Nephron progenitor cell (in vitro differentiated cells): ENCODE data around the gene PON1.

Source experiments
- DNase-seq: peaks from one replicate; pipeline ENCODE4 v3.0.0; 2021
- H3K27ac Mint-ChIP-seq: 2 replicates; pipeline ENCODE4 v1.8.0; 2021; ENCODE audit warnings: mild to moderate bottlenecking, moderate library complexity, mixed read lengths
- H3K27me3 Mint-ChIP-seq: 2 replicates; pipeline ENCODE4 v1.8.0; 2021; ENCODE audit warnings: mild to moderate bottlenecking, low read depth, mixed read lengths; ENCODE audit not compliant: poor library complexity
- H3K36me3 Mint-ChIP-seq: 2 replicates; pipeline ENCODE4 v1.8.0; 2021; ENCODE audit warnings: low read depth, mixed read lengths
- H3K4me1 Mint-ChIP-seq: 2 replicates; pipeline ENCODE4 v1.8.0; 2021; ENCODE audit warnings: mixed read lengths
- H3K4me3 Mint-ChIP-seq: 2 replicates; pipeline ENCODE4 v1.8.0; 2021; ENCODE audit warnings: mild to moderate bottlenecking, moderate library complexity, mixed read lengths
- H3K9me3 Mint-ChIP-seq: 2 replicates; pipeline ENCODE4 v1.8.0; 2021; ENCODE audit warnings: mild to moderate bottlenecking, moderate library complexity, mixed read lengths
- CTCF ChIP-seq: fragments of 200-600 bp; sonication (generic); IDR thresholded peaks from 2 replicates; pipeline ENCODE4 v1.5.0; 2021; ENCODE audit warnings: antibody characterized with exemption

The PON1 gene

GRCh38 chr7:95317546-95317945, 6.8 kb downstream of the PON1 start:
- Mint-ChIP-seq H3K9me3 (no peaks in the 10 kb centered on the region), H3K4me3 (no peak overlapping the region), H3K36me3 (no peaks in the 10 kb centered on the region), H3K27me3 (peaks cover 8% of the 10 kb centered on the region), H3K27ac (no peak overlapping the region), H3K4me1 (peaks cover 14% of the 10 kb centered on the region)
- DNase-seq = no peak
- no peak for TF ChIP-seq CTCF

DNA sequence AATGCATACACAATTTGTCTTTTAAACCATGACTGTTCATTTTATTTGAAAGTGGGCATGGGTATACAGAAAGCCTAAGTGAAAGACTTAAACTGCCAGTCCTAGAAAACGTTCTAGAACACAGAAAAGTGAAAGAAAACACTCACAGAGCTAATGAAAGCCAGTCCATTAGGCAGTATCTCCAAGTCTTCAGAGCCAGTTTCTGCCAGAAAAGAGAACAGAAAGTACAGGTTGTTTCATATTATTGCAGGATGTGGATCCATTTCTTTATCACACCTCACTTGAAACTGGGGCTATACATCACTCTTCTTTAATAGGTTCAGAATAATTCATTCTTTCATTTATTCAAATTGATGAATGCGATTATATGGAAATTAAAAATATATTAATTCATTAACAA, 7.7 kb downstream of the PON1 start:
- H3K27me3 Mint-ChIP-seq = peaks cover 7% of the 10 kb centered on the region

DNA sequence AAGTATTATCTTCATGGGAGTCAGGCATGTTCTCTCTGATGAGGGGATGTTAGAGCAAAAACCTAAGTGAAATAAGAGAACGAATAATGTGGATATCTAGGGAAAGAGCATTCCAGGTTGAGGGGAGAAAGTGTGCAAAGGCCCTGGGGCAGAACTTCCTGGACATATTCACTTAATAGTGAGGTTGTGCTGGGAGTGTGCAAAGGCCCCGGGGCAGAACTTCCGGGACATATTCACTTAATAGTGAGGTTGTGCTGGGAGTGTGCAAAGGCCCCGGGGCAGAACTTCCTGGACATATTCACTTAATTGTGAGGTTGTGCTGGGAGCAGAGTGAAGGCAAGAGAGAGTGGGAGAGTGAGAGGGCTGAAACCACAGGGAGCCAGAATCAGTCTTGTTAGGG, 11.8 kb downstream of the PON1 start:
- Mint-ChIP-seq H3K27me3 (peaks cover 6% of the 10 kb centered on the region), H3K27ac (no peak overlapping the region), H3K4me1 (peaks cover 21% of the 10 kb centered on the region), H3K4me3 (no peak overlapping the region), H3K36me3 (no peaks in the 10 kb centered on the region), H3K9me3 (no peaks in the 10 kb centered on the region)
- no peak for DNase-seq
- TF ChIP-seq CTCF = no peak

More for the DNA sequence above, 7.7 kb downstream of the PON1 start:
- no peak overlapping the region for H3K4me3 Mint-ChIP-seq
- peaks cover 14% of the 10 kb centered on the region for H3K4me1 Mint-ChIP-seq
- no peak overlapping the region for H3K27ac Mint-ChIP-seq
- no peaks in the 10 kb centered on the region for H3K36me3 Mint-ChIP-seq
- no peaks in the 10 kb centered on the region for H3K9me3 Mint-ChIP-seq
- TF ChIP-seq CTCF = no peak
- DNase-seq = no peak

- H3K27me3 Mint-ChIP-seq = peaks cover 9% of the 10 kb centered on the region
- no peak overlapping the region for H3K4me3 Mint-ChIP-seq
- no peak overlapping the region for H3K27ac Mint-ChIP-seq
- H3K36me3 Mint-ChIP-seq = no peaks in the 10 kb centered on the region
- no peak for TF ChIP-seq CTCF
- H3K9me3 Mint-ChIP-seq = no peaks in the 10 kb centered on the region
- no peak for DNase-seq
- H3K4me1 Mint-ChIP-seq = peaks cover 23% of the 10 kb centered on the region
Observed at GRCh38 chr7:95311389-95311788, 12.9 kb downstream of the PON1 start.

DNA sequence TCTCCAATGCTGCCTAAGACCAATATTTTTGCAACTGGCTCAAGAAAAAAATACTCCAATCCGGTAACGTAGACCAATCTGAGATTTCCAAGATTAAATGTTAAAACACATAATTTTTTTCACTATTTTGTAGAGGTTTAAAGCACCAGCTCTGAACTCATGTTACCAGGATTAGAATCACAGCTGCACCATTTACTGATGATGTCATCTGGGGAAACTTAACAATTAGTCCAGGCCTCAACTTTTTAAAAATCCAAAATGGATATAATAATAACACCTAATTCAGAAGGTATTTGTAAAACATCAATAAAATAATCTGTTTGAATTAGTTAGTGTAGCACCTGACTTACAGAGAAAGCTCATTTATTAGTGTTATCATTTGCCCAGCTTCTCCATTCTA, 14.4 kb downstream of the PON1 start:
- no peaks in the 10 kb centered on the region for H3K36me3 Mint-ChIP-seq
- H3K9me3 Mint-ChIP-seq = no peaks in the 10 kb centered on the region
- H3K27me3 Mint-ChIP-seq = peaks cover 9% of the 10 kb centered on the region
- peaks cover 37% of the 10 kb centered on the region for H3K4me1 Mint-ChIP-seq
- no peak overlapping the region for H3K27ac Mint-ChIP-seq
- no peak for DNase-seq
- no peak overlapping the region for H3K4me3 Mint-ChIP-seq
- TF ChIP-seq CTCF = no peak

DNA sequence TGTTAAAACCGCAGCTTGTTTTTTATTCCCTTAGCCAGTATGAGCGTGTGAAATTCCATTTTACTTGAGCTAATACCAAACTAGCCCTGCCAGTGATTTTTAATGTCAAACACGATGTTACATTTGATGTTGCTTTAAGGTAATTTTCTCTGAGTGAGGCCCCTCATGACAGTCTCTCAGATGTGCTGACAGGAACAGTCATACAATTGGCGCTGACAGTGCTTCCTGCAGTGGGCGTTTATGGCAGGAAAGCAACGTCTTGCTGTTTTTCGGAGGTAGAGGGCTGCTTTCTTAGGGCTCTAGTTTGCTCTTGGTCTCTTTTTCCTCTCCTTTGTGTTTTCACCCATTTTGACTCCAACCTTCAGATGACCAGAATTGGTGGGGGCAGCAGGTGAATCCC, 19.3 kb downstream of the PON1 start:
- Mint-ChIP-seq H3K4me1 (peaks cover 60% of the 10 kb centered on the region), H3K27me3 (peaks cover 4% of the 10 kb centered on the region), H3K27ac (peak overlapping the region; percentile 46), H3K4me3 (no peak overlapping the region), H3K9me3 (no peaks in the 10 kb centered on the region), H3K36me3 (no peaks in the 10 kb centered on the region)
- TF ChIP-seq CTCF = no peak
- DNase-seq = no peak
